ENCODE data around the gene SLC6A12.

- TF ChIP-seq CTCF (IDR thresholded peaks at IDR 0.05) (no peak), POLR2A (IDR thresholded peaks at IDR 0.05) (no peak)
Measured at GRCh38 chr12:204261-204678, 9.7 kb downstream of the SLC6A12 start.

Data from Peyer's patch (tissue), 4 donors.